GM12892 (cell line): Measurements from ENCODE around the gene CHIT1.

Experiments
- POLR2AphosphoS5 ChIP-seq: IDR thresholded peaks from 2 replicates; pipeline ENCODE4 v1.6.1; 2011; ENCODE audit warnings: low read depth, low read length, control low read depth
- TAF1 ChIP-seq: IDR thresholded peaks from 2 replicates; pipeline ENCODE4 v1.6.1; 2011; ENCODE audit warnings: low read depth, mild to moderate bottlenecking, control low read depth, low read length, borderline replicate concordance

- no peak for TF ChIP-seq POLR2AphosphoS5
- no peak for TF ChIP-seq TAF1
Measured at GRCh38 chr1:203171341-203172183, 57.9 kb downstream of the CHIT1 start.
